Measurements from ENCODE around the gene TRIM27. TPM values are rescaled to one million over a fixed set of nuclear protein-coding genes. Genes with fewer than 3 reads are reported as not detected.
"Not testable (repeated sequence)": the region's sequence is repeated elsewhere in the genome, so short reads cannot be mapped to it uniquely, and the experiment has no call there.

Gene TRIM27
- total RNA-seq, 1 donor from 2014 or later, result 65.2 TPM

DNA sequence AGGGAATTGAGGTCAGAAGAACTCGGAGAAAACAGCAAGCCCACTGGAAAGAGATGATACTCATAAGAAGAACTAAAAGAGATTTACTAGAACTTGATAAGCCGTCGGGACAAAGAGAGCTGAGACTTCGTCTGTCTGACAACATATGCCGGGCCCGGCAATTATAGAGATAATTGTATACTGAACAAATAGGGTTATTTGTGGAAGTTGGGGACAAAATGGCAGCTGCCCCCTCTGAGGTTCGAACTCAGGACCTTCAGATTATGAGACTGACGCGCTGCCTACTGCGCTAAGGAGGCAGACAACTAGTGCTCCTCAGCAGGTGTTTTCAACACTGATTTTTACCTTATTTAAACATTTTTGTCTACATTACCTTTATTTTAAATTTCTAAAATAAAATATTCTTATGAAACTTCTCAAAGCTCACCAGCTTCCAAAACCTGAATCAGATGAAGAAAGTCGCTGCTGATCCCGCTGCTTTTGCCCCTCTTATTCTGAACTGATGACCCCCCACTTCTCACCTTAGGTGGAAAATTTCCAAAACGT, 29.3 kb upstream of the TRIM27 start:
- Mint-ChIP-seq H3K9me3 (ENCODE audit: unreplicated experiment) (peaks cover 22% of the 10 kb centered on the region), H3K27me3 (ENCODE audit: unreplicated experiment) (peaks cover 17% of the 10 kb centered on the region), H3K4me1 (ENCODE audit: low read depth, unreplicated experiment) (peaks cover 1% of the 10 kb centered on the region), H3K27ac (ENCODE audit: unreplicated experiment) (peak overlapping the region; percentile 75), H3K4me3 (ENCODE audit: unreplicated experiment) (peak overlapping the region; percentile 96), H3K36me3 (ENCODE audit: unreplicated experiment) (no peaks in the 10 kb centered on the region)
- TF ChIP-seq, protein P1, sequence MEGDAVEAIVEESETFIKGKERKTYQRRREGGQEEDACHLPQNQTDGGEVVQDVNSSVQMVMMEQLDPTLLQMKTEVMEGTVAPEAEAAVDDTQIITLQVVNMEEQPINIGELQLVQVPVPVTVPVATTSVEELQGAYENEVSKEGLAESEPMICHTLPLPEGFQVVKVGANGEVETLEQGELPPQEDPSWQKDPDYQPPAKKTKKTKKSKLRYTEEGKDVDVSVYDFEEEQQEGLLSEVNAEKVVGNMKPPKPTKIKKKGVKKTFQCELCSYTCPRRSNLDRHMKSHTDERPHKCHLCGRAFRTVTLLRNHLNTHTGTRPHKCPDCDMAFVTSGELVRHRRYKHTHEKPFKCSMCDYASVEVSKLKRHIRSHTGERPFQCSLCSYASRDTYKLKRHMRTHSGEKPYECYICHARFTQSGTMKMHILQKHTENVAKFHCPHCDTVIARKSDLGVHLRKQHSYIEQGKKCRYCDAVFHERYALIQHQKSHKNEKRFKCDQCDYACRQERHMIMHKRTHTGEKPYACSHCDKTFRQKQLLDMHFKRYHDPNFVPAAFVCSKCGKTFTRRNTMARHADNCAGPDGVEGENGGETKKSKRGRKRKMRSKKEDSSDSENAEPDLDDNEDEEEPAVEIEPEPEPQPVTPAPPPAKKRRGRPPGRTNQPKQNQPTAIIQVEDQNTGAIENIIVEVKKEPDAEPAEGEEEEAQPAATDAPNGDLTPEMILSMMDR (IDR thresholded peaks at IDR 0.05; ENCODE audit: partially characterized antibody, unreplicated experiment), result no peak
- DNase-seq, result peak; percentile 40

DNA sequence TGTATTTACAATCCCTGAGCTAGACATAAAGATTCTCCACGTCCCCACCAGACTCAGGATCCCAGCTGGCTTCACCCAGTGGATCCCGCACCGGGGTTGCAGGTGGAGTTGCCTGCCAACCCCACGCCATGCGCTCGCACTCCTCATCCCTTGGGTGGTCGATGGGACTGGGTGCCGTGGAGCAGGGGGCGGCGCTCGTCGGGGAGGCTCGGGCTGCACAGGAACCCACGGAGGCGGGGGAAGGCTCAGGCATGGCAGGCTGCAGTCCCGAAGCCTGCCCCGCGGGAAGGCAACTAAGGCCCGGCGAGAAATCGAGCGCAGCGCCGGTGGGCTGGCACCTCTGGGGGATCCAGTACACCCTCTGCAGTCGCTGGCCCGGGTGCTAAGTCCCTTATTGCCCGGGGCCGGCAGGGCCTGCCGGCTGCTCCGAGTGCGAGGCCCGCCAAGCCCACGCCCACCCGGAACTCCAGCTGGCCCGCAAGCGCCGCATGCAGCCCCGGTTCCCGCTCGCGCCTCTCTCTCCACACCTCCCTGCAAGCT, 25.9 kb upstream of the TRIM27 start:
- DNase-seq; H3K4me1 Mint-ChIP-seq (ENCODE audit: low read depth, unreplicated experiment); H3K27ac Mint-ChIP-seq (ENCODE audit: unreplicated experiment); H3K36me3 Mint-ChIP-seq (ENCODE audit: unreplicated experiment): not testable (repeated sequence)
- Mint-ChIP-seq H3K9me3 (ENCODE audit: unreplicated experiment) (peaks cover 22% of the 10 kb centered on the region), H3K4me3 (ENCODE audit: unreplicated experiment) (peak overlapping the region; percentile 22), H3K27me3 (ENCODE audit: unreplicated experiment) (peaks cover 17% of the 10 kb centered on the region)

DNA sequence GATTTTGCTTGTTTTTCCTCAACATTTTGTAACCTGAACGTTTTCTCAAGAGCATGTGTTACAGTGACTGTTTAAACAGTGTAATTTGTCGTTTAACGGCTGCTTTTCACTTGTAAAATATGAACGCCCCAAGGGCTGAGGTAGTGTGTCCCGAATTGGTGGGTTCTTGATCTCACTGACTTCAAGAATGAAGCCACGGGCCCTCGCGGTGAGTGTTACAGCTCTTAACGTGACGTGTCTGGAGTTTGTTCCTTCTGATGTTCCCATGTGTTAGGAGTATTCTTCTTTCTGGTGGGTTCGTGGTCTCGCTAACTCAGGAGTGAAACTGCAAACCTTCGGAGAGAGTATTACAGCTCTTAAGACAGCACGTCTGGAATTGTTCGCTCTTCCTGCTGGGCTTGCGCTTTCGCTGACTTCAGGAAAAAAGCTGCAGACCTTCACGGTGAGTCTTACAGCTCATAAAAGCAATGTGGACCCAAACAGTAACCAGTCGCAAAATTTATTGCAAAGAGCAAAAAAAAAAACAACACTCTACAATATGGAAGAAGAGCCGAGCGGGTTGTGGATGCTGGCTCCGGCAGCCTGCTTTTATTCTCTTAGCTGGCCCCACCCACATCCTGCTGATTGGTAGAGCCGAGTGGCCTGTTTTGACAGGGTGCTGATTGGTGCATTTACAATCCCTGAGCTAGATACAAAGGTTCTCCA, 25.1 kb upstream of the TRIM27 start:
- Mint-ChIP-seq H3K27me3 (ENCODE audit: unreplicated experiment) (peaks cover 21% of the 10 kb centered on the region), H3K9me3 (ENCODE audit: unreplicated experiment) (peaks cover 29% of the 10 kb centered on the region), H3K27ac (ENCODE audit: unreplicated experiment) (no peak overlapping the region), H3K36me3 (ENCODE audit: unreplicated experiment) (no peaks in the 10 kb centered on the region), H3K4me1 (ENCODE audit: low read depth, unreplicated experiment) (peaks cover 3% of the 10 kb centered on the region), H3K4me3 (ENCODE audit: unreplicated experiment) (peak overlapping the region; percentile 22)
- TF ChIP-seq, protein P1 (IDR thresholded peaks at IDR 0.05; ENCODE audit: partially characterized antibody, unreplicated experiment), result no peak
- no peak for DNase-seq

DNA sequence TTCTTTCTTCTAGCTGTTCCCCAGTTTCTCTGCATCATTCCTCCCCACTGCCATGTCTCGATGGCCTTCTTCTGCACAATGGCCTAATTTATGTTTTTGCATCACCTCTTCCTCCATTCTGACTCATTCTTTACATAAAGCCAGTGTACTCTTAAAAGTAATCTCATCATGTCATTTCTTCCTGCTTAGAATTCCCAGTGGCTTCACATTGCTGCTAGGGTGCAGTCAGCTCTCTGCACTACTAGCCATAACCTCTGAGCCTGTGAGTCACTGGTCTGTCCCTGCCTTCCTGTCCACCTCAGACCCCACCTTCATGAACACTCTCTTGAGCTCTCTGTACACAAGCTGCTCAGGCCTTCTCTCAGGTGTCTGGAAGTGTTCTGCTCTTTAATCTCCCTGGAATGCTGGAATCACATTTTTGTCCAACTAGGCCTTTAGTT, 24.1 kb upstream of the TRIM27 start:
- DNase-seq, result no peak
- TF ChIP-seq, protein P1 (IDR thresholded peaks at IDR 0.05; ENCODE audit: partially characterized antibody, unreplicated experiment), result no peak
- no peak overlapping the region for H3K4me3 Mint-ChIP-seq (ENCODE audit: unreplicated experiment)

DNA sequence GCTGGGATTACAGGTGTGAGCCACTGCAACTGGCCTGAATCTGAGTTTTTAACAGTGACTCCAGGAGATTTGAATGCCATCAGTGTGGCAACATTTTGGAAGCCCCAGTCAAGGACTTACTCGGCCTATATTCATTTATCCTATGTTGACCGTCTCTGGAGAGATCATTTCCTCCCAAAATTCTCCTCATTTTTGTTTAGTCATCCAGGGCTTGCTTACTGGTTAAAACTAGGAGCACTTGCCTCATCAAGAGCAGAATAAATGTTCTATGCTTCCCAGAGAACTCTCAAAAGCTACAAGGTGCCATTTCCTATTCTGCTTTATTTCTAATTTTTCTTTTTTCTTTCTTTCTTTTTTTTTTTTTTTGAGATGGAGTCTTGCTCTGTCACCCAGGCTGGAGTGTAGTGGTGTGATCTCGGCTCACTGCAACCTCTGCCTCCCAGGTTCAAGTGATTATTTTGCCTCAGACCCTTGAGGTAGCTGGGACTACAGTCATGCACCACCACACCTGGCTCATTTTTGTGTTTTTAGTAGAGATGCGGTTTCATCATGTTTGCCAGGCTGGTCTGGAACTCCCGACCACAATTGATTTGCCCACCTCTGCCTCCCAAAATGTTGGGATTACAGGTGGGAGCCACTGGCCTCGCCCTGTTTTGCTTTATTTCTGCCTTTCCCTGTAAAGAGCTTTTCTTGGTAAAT, 23.4 kb upstream of the TRIM27 start:
- Mint-ChIP-seq H3K36me3 (ENCODE audit: unreplicated experiment) (no peaks in the 10 kb centered on the region), H3K27ac (ENCODE audit: unreplicated experiment) (no peak overlapping the region), H3K4me1 (ENCODE audit: low read depth, unreplicated experiment) (peaks cover 3% of the 10 kb centered on the region), H3K9me3 (ENCODE audit: unreplicated experiment) (peaks cover 25% of the 10 kb centered on the region), H3K27me3 (ENCODE audit: unreplicated experiment) (peaks cover 19% of the 10 kb centered on the region), H3K4me3 (ENCODE audit: unreplicated experiment) (no peak overlapping the region)
- no peak for DNase-seq
- TF ChIP-seq, protein P1 (IDR thresholded peaks at IDR 0.05; ENCODE audit: partially characterized antibody, unreplicated experiment), result no peak

More for the DNA sequence above, 24.1 kb upstream of the TRIM27 start:
- Mint-ChIP-seq H3K27me3 (ENCODE audit: unreplicated experiment) (peaks cover 22% of the 10 kb centered on the region), H3K36me3 (ENCODE audit: unreplicated experiment) (no peaks in the 10 kb centered on the region), H3K27ac (ENCODE audit: unreplicated experiment) (no peak overlapping the region), H3K9me3 (ENCODE audit: unreplicated experiment) (peaks cover 29% of the 10 kb centered on the region), H3K4me1 (ENCODE audit: low read depth, unreplicated experiment) (peaks cover 2% of the 10 kb centered on the region)
